ENCODE results near the gene LEPR.

The LEPR gene

GRCh38 chr1:65467536-65467935, 47.1 kb downstream of the LEPR start:
- TF ChIP-seq CTCF (IDR thresholded peaks at IDR 0.05; ENCODE audit: low read depth, low read length), result no peak
- in situ Hi-C loops (cut with HindIII; ENCODE audit: low sequenced_read_pairs), result no loop called here
- no peak overlapping the region for H3K4me3 ChIP-seq (ENCODE audit: low read depth, low read length)
- peak; percentile 14 for DNase-seq (ENCODE audit: low read depth, low spot score)

DNA sequence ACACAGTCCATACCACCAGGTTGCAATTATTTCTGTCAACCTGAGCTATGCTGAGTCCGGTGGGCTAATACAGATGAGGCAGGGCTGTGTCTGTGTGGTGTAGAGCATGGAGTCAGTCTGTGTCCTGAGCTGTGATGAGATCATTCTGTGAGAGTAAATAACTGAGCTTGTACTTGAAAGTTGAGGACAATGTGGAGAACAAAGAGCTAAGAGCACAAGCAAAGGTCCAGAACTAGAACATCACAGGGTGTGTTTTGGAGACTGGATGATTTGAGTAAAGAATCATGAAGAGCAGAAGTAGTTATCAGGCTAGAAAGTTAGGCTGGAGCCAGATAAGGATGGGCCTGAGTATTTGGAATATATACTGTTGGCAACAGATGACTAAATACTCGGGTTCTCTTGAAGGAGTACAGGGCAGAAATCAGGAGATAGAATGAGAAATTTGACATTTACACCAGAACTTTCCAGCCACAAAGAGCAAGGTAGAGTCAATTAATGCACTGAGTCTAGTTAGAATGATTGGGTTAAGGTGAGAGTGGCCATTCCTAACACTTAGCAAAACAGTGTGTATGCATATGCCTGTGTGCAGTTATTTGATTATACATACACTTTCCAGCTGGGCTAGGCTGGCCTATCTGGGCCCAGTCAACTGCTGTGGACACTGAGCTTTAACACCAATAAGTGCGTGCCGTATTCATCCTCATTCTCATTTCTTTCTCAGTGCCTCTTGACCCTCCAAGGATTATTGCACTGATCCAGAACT, 48.8 kb downstream of the LEPR start:
- peak; percentile 15 for DNase-seq (ENCODE audit: low read depth, low spot score)
- no peak overlapping the region for H3K4me3 ChIP-seq (ENCODE audit: low read depth, low read length)
- no peak for TF ChIP-seq CTCF (IDR thresholded peaks at IDR 0.05; ENCODE audit: low read depth, low read length)
- in situ Hi-C loops (cut with HindIII; ENCODE audit: low sequenced_read_pairs), result no loop called here

DNA sequence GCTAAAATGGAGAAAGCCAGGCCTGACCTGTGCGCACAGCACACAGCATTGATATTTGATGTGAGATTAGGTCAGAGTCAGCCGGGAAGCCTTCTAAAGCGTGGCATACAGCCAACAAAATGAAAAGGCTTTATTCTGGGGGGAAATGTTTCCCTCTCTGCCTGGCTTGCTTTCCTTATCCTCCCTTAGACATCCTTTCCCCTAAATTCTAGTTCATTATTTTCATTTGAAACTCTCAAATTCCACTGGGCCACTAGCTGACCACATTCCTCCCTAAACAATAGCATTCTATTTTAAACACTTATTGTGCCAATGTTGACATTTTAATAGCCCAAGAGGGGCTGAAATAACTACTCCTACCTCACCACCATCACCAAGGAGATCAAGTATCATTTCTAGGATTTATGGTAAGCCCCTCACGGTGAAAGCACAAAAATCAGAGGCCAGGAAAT, 49.4 kb downstream of the LEPR start:
- in situ Hi-C loops (cut with HindIII; ENCODE audit: low sequenced_read_pairs), result no loop called here
- no peak overlapping the region for H3K4me3 ChIP-seq (ENCODE audit: low read depth, low read length)
- peak; percentile 63 for DNase-seq (ENCODE audit: low read depth, low spot score)
- no peak for TF ChIP-seq CTCF (IDR thresholded peaks at IDR 0.05; ENCODE audit: low read depth, low read length)
